Spleen (tissue), 7 donors: ENCODE measurements around the gene BCL2L2.

Source experiments
- CTCF ChIP-seq, 11 experiments: fragments of 200-600 bp in 7 of 11; fragments of 450-650 bp in 4 of 11; sonication (generic) in 4 of 11; IDR thresholded peaks in 8 of 11; conservative IDR thresholded peaks in 3 of 11; 1 replicate in 7 of 11; 2 replicates in 4 of 11; pipeline versions ENCODE4 v1.4.0 to v1.8.0; 2016 to 2021; ENCODE audit warnings: antibody characterized with exemption in 11 of 11, inconsistent platforms in 4 of 11, mild to moderate bottlenecking in 1 of 11
- POLR2A ChIP-seq, 3 donors: fragments of 450-650 bp; IDR thresholded peaks; one replicate each; pipeline ENCODE4 v1.5.1; 2017; ENCODE audit warnings: antibody characterized with exemption in 3 of 3, mild to moderate bottlenecking in 1 of 3
- POLR2AphosphoS5 ChIP-seq, 3 donors: sonication (generic); formaldehyde crosslinking; IDR thresholded peaks; one replicate each; pipeline ENCODE4 v1.5.1; 2017; ENCODE audit warnings: antibody characterized with exemption in 3 of 3
- donor health status: DM: no; HTN: no; CAD: no; lungs with moderate emphysema.
- donor health status: DM: no; HTN: no; CAD: no.
- donor health status: DM: no; HTN: no; CAD: no.

GRCh38 chr14:23358553-23359166 is 52.0 kb downstream of the BCL2L2 start:
- TF ChIP-seq CTCF (IDR thresholded peaks at IDR 0.05 in 8 of 11, conservative IDR thresholded peaks at IDR 0.05 in 3 of 11), result no peak
- TF ChIP-seq POLR2A (IDR thresholded peaks at IDR 0.05), result no peak
- TF ChIP-seq POLR2AphosphoS5 (IDR thresholded peaks at IDR 0.05), result no peak
